Measurements from ENCODE around the gene ATP11B. TPM values are rescaled to one million over a fixed set of nuclear protein-coding genes. Genes with fewer than 3 reads are reported as not detected.

Gene ATP11B
- total and polyA plus RNA-seq, 3 donors from 2014 or later, result 65.8 to 138 (median 114) TPM

DNA sequence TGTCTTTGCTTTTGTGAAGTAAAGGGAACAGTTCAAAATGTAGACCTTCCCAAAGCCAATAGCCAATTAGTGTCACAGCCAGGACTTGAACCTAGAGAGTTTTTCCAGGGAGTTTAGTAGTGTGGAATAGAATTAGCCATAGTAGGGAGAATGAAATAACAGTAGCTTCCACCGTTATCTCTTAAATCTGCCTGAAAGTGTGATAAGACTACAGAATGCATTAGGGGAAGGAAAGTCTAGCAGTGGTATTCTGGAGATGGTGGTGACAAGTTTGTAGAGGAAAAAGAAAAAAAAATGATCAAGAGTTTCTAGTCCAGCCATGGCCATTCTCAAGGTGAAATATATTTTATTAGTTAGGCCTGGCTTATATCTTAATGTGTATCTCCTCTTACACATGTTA lies 13.8 kb downstream of the ATP11B start:
- Histone ChIP-seq H3K27me3 (no peaks in the 10 kb centered on the region), H3K36me3 (ENCODE audit: low read depth, missing control alignments) (no peaks in the 10 kb centered on the region), H3K4me3 (no peak overlapping the region), H3K4me1 (no peaks in the 10 kb centered on the region), H3K9me3 (no peaks in the 10 kb centered on the region), H3K27ac (no peak overlapping the region)
- DNase-seq, result no peak
- intact Hi-C loops (cut with DNase I; ENCODE audit: low total_unique reads), result no loop called here
- no peak for TF ChIP-seq POLR2A (IDR thresholded peaks at IDR 0.05)
- TF ChIP-seq, protein P1, sequence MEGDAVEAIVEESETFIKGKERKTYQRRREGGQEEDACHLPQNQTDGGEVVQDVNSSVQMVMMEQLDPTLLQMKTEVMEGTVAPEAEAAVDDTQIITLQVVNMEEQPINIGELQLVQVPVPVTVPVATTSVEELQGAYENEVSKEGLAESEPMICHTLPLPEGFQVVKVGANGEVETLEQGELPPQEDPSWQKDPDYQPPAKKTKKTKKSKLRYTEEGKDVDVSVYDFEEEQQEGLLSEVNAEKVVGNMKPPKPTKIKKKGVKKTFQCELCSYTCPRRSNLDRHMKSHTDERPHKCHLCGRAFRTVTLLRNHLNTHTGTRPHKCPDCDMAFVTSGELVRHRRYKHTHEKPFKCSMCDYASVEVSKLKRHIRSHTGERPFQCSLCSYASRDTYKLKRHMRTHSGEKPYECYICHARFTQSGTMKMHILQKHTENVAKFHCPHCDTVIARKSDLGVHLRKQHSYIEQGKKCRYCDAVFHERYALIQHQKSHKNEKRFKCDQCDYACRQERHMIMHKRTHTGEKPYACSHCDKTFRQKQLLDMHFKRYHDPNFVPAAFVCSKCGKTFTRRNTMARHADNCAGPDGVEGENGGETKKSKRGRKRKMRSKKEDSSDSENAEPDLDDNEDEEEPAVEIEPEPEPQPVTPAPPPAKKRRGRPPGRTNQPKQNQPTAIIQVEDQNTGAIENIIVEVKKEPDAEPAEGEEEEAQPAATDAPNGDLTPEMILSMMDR (IDR thresholded peaks at IDR 0.05), result no peak
- 63 to 74% methylated on average over 1 of the region's 1 CpG for WGBS, 2 donors

GRCh38 chr3:182808041-182808770 lies 14.9 kb downstream of the ATP11B start:
- WGBS, 2 donors, result 56 to 77% methylated on average over 3 of the region's 3 CpGs
- no peaks in the 10 kb centered on the region for H3K9me3 ChIP-seq
- intact Hi-C loops (cut with DNase I; ENCODE audit: low total_unique reads), result no loop called here
- H3K4me1 ChIP-seq, result no peaks in the 10 kb centered on the region
- no peak for DNase-seq
- H3K27me3 ChIP-seq, result no peaks in the 10 kb centered on the region
- TF ChIP-seq, protein P1 (IDR thresholded peaks at IDR 0.05), result no peak
- no peak for TF ChIP-seq POLR2A (IDR thresholded peaks at IDR 0.05)
- no peak overlapping the region for H3K27ac ChIP-seq
- no peaks in the 10 kb centered on the region for H3K36me3 ChIP-seq (ENCODE audit: low read depth, missing control alignments)
- H3K4me3 ChIP-seq, result no peak overlapping the region

- H3K9me3 ChIP-seq, result no peaks in the 10 kb centered on the region
- no peak overlapping the region for H3K4me3 ChIP-seq
- TF ChIP-seq POLR2A (IDR thresholded peaks at IDR 0.05), result no peak
- TF ChIP-seq, protein P1 (IDR thresholded peaks at IDR 0.05), result no peak
- intact Hi-C loops (cut with DNase I; ENCODE audit: low total_unique reads), result no loop called here
- no peaks in the 10 kb centered on the region for H3K4me1 ChIP-seq
- no peaks in the 10 kb centered on the region for H3K36me3 ChIP-seq (ENCODE audit: low read depth, missing control alignments)
- no peaks in the 10 kb centered on the region for H3K27me3 ChIP-seq
- 93 to 94% methylated on average over 3 of the region's 3 CpGs for WGBS, 2 donors
- no peak for DNase-seq
- no peak overlapping the region for H3K27ac ChIP-seq
Observed at GRCh38 chr3:182809531-182809930, 16.2 kb downstream of the ATP11B start.

DNA sequence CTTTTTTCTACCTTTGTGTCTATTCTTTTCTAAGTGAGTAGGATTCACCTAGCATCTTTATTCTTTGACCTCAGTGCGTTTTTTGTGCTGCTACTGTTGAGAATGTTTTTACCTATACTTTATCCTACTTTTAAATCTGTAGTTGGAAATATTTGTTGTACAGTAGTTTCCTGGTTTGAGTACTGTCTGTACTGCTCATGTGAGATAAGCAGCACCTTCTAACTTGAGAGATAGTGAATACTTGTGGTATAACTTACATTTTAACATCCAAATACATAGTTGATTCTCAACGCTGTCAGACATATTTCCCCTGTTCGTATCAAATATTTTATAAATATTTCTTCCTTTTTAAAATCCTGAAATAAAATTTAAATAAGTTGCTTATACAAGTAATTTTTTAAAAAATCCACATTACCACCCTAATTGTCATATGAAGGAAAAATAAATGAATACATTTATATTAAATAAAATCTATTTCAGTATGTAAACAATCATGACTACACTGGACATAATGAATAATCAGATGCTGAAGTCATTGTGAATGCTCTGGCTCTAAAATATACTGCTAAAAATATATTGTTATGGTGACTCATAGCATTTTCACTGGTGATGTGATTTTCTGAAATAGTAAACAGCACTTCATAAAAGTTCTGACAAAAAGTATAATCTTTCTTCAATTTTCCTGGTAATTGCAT lies 17.4 kb downstream of the ATP11B start:
- no peak for DNase-seq
- H3K27ac ChIP-seq, result no peak overlapping the region
- TF ChIP-seq, protein P1 (IDR thresholded peaks at IDR 0.05), result no peak
- H3K9me3 ChIP-seq, result no peaks in the 10 kb centered on the region
- 68 to 82% methylated on average over 3 of the region's 3 CpGs for WGBS, 2 donors
- no peaks in the 10 kb centered on the region for H3K36me3 ChIP-seq (ENCODE audit: low read depth, missing control alignments)
- H3K4me3 ChIP-seq, result no peak overlapping the region
- intact Hi-C loops (cut with DNase I; ENCODE audit: low total_unique reads), result no loop called here
- no peaks in the 10 kb centered on the region for H3K27me3 ChIP-seq
- peaks cover under 1% of the 10 kb centered on the region for H3K4me1 ChIP-seq
